GM12801 (cell line): ENCODE measurements around the gene BRINP3.

Source experiments
- TF ChIP-seq, protein P1 (sequence below): IDR thresholded peaks from one replicate; pipeline ENCODE4 v1.5.1; 2011; ENCODE audit warnings: control low read depth; ENCODE audit not compliant: insufficient read length; ENCODE audit errors: extremely low read depth

Gene BRINP3

GRCh38 chr1:190170321-190170720 lies 307.3 kb downstream of the BRINP3 start:
- TF ChIP-seq, protein P1, sequence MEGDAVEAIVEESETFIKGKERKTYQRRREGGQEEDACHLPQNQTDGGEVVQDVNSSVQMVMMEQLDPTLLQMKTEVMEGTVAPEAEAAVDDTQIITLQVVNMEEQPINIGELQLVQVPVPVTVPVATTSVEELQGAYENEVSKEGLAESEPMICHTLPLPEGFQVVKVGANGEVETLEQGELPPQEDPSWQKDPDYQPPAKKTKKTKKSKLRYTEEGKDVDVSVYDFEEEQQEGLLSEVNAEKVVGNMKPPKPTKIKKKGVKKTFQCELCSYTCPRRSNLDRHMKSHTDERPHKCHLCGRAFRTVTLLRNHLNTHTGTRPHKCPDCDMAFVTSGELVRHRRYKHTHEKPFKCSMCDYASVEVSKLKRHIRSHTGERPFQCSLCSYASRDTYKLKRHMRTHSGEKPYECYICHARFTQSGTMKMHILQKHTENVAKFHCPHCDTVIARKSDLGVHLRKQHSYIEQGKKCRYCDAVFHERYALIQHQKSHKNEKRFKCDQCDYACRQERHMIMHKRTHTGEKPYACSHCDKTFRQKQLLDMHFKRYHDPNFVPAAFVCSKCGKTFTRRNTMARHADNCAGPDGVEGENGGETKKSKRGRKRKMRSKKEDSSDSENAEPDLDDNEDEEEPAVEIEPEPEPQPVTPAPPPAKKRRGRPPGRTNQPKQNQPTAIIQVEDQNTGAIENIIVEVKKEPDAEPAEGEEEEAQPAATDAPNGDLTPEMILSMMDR = no peak

- TF ChIP-seq, protein P1 = no peak
Observed at GRCh38 chr1:190169311-190170067, 308.2 kb downstream of the BRINP3 start.

DNA sequence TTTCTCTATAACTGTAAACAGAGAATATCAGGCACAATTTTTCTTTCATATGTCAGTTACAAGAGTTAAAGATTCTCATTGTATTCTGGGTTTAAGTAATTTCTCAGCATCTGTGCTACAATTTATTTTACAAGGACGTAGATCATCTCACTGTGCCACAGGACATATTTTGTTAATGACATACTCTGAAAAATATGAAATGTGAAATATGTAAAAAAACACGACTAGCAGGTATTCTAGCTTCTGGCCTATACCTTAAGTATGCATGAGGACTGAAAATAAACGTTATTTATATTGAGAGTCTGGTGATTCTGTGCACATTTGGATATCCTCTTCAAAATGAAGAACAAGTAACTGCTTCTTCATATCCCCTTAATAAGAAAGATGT lies 308.8 kb downstream of the BRINP3 start:
- TF ChIP-seq, protein P1 = no peak

DNA sequence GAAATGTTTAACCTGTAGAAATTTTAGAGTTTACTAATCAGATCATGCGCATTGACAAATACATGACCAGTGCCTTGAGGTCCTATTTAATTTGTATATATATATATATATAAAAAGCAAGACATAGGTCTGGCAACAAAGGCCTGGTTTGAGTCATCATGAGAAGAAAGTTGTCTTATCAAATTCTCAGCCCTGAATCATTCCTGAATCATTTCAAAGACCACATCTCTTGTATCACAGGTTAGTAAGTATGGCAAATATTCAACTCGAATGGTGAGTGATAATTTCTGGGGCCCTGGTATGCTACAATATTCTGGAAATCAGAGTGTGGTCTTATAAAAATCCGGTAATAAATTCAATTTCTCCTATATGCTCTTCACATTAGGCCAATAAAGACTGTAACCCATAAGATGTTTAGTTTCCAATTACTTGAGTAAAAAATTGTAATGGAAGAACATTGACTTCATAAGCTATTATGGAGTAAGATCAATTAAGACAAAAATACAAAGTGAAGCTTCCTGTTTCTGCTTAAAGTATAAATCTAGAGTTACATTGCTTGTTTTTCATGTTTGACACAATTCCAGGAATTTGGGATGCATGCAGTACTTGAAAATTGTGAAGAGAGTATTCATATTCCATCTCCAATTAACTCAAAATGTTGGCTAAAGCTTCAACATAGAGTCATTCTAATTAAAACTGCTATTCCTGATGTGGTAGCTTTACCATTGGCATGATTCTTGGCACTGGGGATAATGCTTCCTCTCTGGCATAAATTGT lies 309.4 kb downstream of the BRINP3 start:
- TF ChIP-seq, protein P1 = no peak

DNA sequence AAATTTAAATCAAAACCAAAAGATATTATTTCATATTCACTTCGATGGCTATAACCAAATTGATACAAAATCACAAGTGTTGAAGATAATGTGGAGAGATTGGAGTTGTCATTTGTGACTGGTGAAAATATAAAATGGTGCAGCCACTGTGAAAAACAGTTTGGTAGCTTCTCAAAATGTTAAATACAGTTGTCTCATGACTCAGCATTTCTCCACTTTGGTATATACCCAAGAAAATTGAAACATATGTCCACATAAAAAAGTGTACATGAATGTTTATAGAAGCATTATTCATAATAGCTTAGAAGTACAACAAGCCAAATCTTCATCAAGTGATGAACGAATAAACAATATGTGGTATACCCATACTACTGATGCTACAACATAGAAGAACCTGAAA lies 318.5 kb downstream of the BRINP3 start:
- TF ChIP-seq, protein P1 = no peak

GRCh38 chr1:190154744-190155143 lies 322.9 kb downstream of the BRINP3 start:
- TF ChIP-seq, protein P1 = no peak

DNA sequence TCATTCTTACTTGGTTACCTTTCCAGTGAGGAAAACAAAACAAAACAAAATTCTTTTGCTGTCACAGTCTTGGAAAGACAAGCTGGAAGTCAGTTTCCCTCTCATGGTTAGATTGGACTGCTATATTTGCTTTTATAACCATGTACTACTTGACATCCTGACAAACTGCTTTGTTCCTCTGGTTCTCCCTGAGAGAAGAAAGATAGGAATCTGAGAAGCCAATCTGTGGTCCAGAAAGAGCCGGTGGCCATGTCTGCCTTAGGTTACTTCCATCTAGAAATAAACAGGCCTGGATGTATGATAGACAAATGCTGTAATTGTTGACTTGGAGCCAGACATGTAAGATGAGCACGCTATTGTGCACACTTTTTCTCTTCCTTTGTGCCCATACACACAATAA lies 330.0 kb downstream of the BRINP3 start:
- TF ChIP-seq, protein P1 = no peak
